ENCODE data around the gene VTI1B.

DNA sequence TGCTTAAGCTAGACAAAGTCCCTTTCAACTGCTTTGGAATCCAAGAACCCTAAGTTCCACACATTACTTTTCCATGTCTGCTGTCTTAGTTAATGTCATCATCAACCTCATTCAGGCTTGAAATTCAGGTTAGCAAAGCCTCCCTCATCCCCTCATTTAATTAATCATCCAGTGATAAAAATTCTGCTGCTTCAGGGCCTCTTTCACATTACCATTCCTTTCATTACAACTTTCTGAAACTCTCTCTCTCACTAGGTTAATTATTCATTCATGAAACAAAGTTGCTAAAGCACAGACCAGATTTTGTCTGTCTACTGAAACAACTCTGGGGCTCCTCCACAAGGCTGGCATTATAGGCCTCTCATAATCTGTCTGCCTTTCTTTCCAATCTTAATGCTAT is 9.4 kb upstream of the VTI1B start:
- no peak for TF ChIP-seq GATA3 (IDR thresholded peaks at IDR 0.05; ENCODE audit: low read depth, low read length)
- no peak for TF ChIP-seq GATA2 (IDR thresholded peaks at IDR 0.05; ENCODE audit: low read depth, low read length)
